HG03039 (cell line): ENCODE data around the gene MBD2.
"Not testable (repeated sequence)": the region's sequence is repeated elsewhere in the genome, so short reads cannot be mapped to it uniquely, and the experiment has no call there.

Experiments
- ATAC-seq: cut with Tn5 transposase; IDR thresholded peaks from one replicate; pipeline ENCODE4 v1.9.1; 2021; ENCODE audit warnings: mild to moderate bottlenecking, moderate library complexity; ENCODE audit not compliant: unreplicated experiment

MBD2 gene

GRCh38 chr18:54238173-54238936 lies 13.9 kb upstream of the MBD2 start:
- ATAC-seq, result no peak

GRCh38 chr18:54235871-54236270 lies 11.4 kb upstream of the MBD2 start:
- no peak for ATAC-seq

GRCh38 chr18:54233747-54234146 lies 9.3 kb upstream of the MBD2 start:
- no peak for ATAC-seq

- ATAC-seq, result no peak
These were observed 8.8 kb upstream of the MBD2 start for GRCh38 chr18:54233228-54233625.

- ATAC-seq, result no peak
These were observed 8.2 kb upstream of the MBD2 start for GRCh38 chr18:54232485-54233227.

- no peak for ATAC-seq
These were observed 5.1 kb upstream of the MBD2 start for GRCh38 chr18:54229421-54230059.

GRCh38 chr18:54228364-54228763 lies 3.9 kb upstream of the MBD2 start:
- no peak for ATAC-seq

- ATAC-seq, result peak; percentile 6
These were observed 764 bp downstream of the MBD2 start for GRCh38 chr18:54223568-54224241.

- peak; percentile 20 for ATAC-seq
These were observed 1.4 kb downstream of the MBD2 start for GRCh38 chr18:54222922-54223567.

- ATAC-seq, result no peak
These were observed 4.1 kb downstream of the MBD2 start for GRCh38 chr18:54220406-54220805.

GRCh38 chr18:54218803-54219202 lies 5.7 kb downstream of the MBD2 start:
- ATAC-seq, result not testable (repeated sequence)

GRCh38 chr18:54218299-54218698 lies 6.2 kb downstream of the MBD2 start:
- no peak for ATAC-seq

- no peak for ATAC-seq
These were observed 6.8 kb downstream of the MBD2 start for GRCh38 chr18:54217624-54218023.

GRCh38 chr18:54215069-54215468 lies 9.4 kb downstream of the MBD2 start:
- ATAC-seq, result no peak

GRCh38 chr18:54210463-54210862 lies 14.0 kb downstream of the MBD2 start:
- ATAC-seq, result no peak

- ATAC-seq, result peak; percentile 85
These were observed 14.8 kb downstream of the MBD2 start for GRCh38 chr18:54209471-54210180.

GRCh38 chr18:54206447-54206846 lies 18.0 kb downstream of the MBD2 start:
- ATAC-seq, result no peak

GRCh38 chr18:54205959-54206358 lies 18.5 kb downstream of the MBD2 start:
- no peak for ATAC-seq

GRCh38 chr18:54205448-54205847 lies 19.0 kb downstream of the MBD2 start:
- ATAC-seq, result not testable (repeated sequence)

GRCh38 chr18:54204883-54205282 lies 19.6 kb downstream of the MBD2 start:
- ATAC-seq, result no peak
